22Rv1 (cell line): Measurements from ENCODE around the gene THOC5.

ENCODE experiments used
- CTCF ChIP-seq: fragments of 450-650 bp; IDR thresholded peaks from 2 replicates; pipeline ENCODE4 v1.5.1; 2017; ENCODE audit warnings: mild to moderate bottlenecking
- ZFX ChIP-seq: fragments of 450-650 bp; IDR thresholded peaks from 2 replicates; pipeline ENCODE4 v1.6.1; 2017; ENCODE audit warnings: antibody characterized with exemption, borderline replicate concordance

- no peak for TF ChIP-seq CTCF
- TF ChIP-seq ZFX: no peak
These were observed 45.1 kb upstream of the THOC5 start for GRCh38 chr22:29598684-29599020.
